Endothelial cell of umbilical vein (primary cell): ENCODE measurements around the gene RTN4RL1.

Experiments used
- EZH2 ChIP-seq: IDR thresholded peaks from 2 replicates; pipeline ENCODE4 v1.6.1; 2012; ENCODE audit warnings: borderline replicate concordance, low read depth, mild to moderate bottlenecking, moderate library complexity, low read length, inconsistent platforms; ENCODE audit not compliant: severe bottlenecking
- MYC ChIP-seq: IDR thresholded peaks from one replicate; pipeline ENCODE4 v1.6.1; 2011; ENCODE audit warnings: mild to moderate bottlenecking, low read depth, low read length
- POLR2A ChIP-seq: IDR thresholded peaks from 2 replicates; pipeline ENCODE4 v1.6.1; 2012; ENCODE audit warnings: low read depth, mild to moderate bottlenecking, control low read depth, low read length
- POLR2AphosphoS5 ChIP-seq: IDR thresholded peaks from 2 replicates; pipeline ENCODE4 v1.6.1; 2012; ENCODE audit warnings: low read depth, mild to moderate bottlenecking, control low read depth, low read length, moderate library complexity; ENCODE audit not compliant: insufficient read depth
- TF ChIP-seq, protein P1 (sequence below), 2 donors: IDR thresholded peaks; 1 replicate in 1 of 2; 2 replicates in 1 of 2; pipeline ENCODE4 v1.5.1; 2011; ENCODE audit warnings: low read length in 2 of 2, mild to moderate bottlenecking in 2 of 2, moderate library complexity in 2 of 2, control low read depth in 1 of 2, inconsistent platforms in 1 of 2, low read depth in 1 of 2; ENCODE audit not compliant: insufficient read depth in 1 of 2; ENCODE audit errors: extremely low read depth in 1 of 2

- TF ChIP-seq, protein P1, sequence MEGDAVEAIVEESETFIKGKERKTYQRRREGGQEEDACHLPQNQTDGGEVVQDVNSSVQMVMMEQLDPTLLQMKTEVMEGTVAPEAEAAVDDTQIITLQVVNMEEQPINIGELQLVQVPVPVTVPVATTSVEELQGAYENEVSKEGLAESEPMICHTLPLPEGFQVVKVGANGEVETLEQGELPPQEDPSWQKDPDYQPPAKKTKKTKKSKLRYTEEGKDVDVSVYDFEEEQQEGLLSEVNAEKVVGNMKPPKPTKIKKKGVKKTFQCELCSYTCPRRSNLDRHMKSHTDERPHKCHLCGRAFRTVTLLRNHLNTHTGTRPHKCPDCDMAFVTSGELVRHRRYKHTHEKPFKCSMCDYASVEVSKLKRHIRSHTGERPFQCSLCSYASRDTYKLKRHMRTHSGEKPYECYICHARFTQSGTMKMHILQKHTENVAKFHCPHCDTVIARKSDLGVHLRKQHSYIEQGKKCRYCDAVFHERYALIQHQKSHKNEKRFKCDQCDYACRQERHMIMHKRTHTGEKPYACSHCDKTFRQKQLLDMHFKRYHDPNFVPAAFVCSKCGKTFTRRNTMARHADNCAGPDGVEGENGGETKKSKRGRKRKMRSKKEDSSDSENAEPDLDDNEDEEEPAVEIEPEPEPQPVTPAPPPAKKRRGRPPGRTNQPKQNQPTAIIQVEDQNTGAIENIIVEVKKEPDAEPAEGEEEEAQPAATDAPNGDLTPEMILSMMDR (IDR thresholded peaks at IDR 0.05; ENCODE audit: extremely low read depth in 1 of 2, insufficient read depth in 1 of 2, low read depth in 1 of 2, low read length in 2 of 2) = no peak
- TF ChIP-seq POLR2A (no peak), POLR2AphosphoS5 (no peak), MYC (no peak), EZH2 (no peak)
Measured at GRCh38 chr17:1953831-1954230, 71.3 kb downstream of the RTN4RL1 start.
